ENCODE measurements around the gene TMEM30A. TPM values are rescaled to one million over a fixed set of nuclear protein-coding genes. Genes with fewer than 3 reads are reported as not detected.

TMEM30A gene
- total RNA-seq, 4 donors from 2014 or later, result 32.5 to 59.8 (median 54.7) TPM

DNA sequence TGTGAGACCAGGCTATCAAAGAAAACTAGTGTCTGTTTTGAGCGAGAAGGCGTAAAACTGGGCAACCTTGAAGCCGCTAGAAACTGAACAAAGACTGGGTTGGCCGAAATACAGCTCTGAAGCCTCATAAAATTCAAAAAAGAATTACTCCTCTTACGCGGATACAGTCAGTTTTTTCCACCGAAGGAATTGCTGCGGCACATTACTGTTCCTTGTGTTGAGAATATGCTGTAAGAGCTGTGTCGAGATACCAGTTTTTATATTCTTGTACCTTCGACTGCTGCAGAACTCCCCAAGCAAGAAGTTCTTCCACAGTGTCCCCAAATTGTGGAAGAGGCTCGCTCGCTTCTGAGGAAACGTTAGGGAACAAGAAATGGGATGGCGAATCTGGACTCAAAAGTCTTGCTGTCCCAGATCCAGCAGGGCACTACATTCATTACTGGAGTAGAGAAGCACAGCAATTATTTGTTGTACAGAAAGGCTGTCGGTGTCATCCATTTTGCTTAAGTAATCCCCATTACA lies 40.5 kb downstream of the TMEM30A start:
- intact Hi-C loops (cut with DNase I; ENCODE audit: low total_unique reads), result no loop called here
- H3K4me3 ChIP-seq (ENCODE audit: low read depth, poor library complexity, severe bottlenecking), result peak overlapping the region; percentile 87
- DNase-seq (ENCODE audit: low spot score in 2 of 2), result no peak
- 9 to 16% methylated on average over 15 of the region's 15 CpGs for WGBS, 2 donors
- no peak for TF ChIP-seq POLR2A (IDR thresholded peaks at IDR 0.05)
- TF ChIP-seq, protein P1, sequence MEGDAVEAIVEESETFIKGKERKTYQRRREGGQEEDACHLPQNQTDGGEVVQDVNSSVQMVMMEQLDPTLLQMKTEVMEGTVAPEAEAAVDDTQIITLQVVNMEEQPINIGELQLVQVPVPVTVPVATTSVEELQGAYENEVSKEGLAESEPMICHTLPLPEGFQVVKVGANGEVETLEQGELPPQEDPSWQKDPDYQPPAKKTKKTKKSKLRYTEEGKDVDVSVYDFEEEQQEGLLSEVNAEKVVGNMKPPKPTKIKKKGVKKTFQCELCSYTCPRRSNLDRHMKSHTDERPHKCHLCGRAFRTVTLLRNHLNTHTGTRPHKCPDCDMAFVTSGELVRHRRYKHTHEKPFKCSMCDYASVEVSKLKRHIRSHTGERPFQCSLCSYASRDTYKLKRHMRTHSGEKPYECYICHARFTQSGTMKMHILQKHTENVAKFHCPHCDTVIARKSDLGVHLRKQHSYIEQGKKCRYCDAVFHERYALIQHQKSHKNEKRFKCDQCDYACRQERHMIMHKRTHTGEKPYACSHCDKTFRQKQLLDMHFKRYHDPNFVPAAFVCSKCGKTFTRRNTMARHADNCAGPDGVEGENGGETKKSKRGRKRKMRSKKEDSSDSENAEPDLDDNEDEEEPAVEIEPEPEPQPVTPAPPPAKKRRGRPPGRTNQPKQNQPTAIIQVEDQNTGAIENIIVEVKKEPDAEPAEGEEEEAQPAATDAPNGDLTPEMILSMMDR (IDR thresholded peaks at IDR 0.05), result no peak

DNA sequence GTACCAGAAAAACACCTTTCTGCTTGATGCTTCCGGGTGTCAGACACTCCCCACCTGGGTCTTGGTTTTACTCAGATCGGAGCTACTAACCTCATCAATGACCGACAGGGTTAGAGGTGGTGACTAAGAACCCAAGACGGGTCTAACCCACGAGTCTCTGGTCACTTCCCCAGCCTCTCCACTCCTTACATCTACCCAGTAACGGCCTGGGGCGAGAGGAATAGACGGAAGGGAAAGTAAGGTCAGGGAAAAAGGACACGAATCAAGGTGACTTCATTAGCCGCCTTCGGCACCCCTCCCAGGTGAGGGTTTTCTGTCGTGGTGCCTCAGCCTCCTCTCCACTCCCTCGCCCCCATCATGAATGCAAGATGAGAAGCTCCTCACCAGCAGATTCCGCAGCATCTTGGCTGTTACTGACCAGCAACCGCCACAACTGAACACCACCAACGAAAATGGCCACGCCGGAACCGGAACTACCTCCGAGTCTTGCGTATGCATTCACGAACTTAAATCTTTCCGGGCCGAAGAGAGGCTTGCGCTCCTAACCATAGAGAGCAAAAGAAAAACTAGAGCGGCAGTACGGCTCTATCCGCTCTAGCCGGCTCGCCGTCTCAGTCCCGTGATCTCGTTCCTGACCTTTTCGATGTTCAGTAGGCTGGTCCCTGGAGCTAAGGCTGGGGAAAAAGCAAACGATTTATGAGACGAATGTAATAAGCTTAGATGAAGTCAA lies 41.1 kb downstream of the TMEM30A start, which contains the start of gene COX7A2:
COX7A2 (minus strand) TSS at position 469 of the 730 bp plus-strand sequence; CDS start at position 402, 67 bp downstream.
- 0% methylated on average over 36 of the region's 36 CpGs for WGBS, 2 donors

DNA sequence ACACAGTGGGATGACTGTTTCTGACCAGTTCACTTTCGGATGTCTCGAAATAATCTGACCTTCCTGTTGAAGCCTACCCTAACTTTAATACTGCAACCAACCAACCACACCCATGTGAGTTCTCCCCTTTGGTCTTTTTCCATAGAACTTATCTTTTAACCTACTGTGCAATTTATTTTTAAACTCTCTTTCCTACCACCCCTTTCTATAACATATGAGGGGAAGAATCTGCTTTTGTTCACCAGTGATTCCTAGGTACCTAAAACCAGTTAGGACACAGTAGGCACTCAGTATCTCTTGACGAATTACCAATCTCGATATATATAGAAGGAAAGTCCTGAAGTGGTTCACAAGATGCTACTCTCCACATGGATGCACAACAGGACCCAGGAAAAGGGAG lies 48.0 kb downstream of the TMEM30A start:
- no peak overlapping the region for H3K4me3 ChIP-seq (ENCODE audit: low read depth, poor library complexity, severe bottlenecking)
- no peak for TF ChIP-seq POLR2A (IDR thresholded peaks at IDR 0.05)
- TF ChIP-seq, protein P1 (IDR thresholded peaks at IDR 0.05), result no peak
- 86 to 91% methylated on average over 4 of the region's 4 CpGs for WGBS, 2 donors
- DNase-seq (ENCODE audit: low spot score in 2 of 2), result no peak
- intact Hi-C loops (cut with DNase I; ENCODE audit: low total_unique reads), result no loop called here

More for the DNA sequence above, 41.1 kb downstream of the TMEM30A start, which contains the start of gene COX7A2:
- DNase-seq (ENCODE audit: low spot score in 2 of 2), result peak; percentile 95 to 98
- intact Hi-C loops (cut with DNase I; ENCODE audit: low total_unique reads), result no loop called here
- peak within 1 kb of the TSS; percentile 87 for H3K4me3 ChIP-seq (ENCODE audit: low read depth, poor library complexity, severe bottlenecking)
- TF ChIP-seq, protein P1 (IDR thresholded peaks at IDR 0.05), result no peak
- TF ChIP-seq POLR2A (IDR thresholded peaks at IDR 0.05), result peak in 1 of 2 donors; percentile 83

DNA sequence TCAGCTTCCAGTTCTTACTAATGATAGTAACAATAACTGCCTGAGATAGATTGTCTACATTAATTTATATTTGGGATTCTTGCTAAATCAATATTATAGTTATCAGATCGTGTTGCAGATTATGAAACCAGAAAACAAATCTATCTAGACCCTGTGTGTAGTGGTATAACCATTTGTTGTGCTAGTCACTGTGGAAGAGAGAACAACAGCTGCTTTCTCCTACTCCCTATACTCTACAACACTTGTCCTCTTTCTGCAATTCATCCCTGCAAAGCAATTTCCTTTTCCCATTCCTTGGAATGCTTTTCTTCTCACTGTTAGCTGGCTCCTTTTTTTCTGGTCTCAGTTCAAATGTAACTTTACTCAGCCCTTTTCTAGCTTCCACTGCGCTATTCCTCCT lies 49.3 kb downstream of the TMEM30A start:
- no peak for TF ChIP-seq POLR2A (IDR thresholded peaks at IDR 0.05)
- TF ChIP-seq, protein P1 (IDR thresholded peaks at IDR 0.05), result no peak
- whole genome bisulfite sequencing, 2 donors, result 86 to 89% methylated on average over 2 of the region's 2 CpGs
- DNase-seq (ENCODE audit: low spot score in 2 of 2), result no peak
- H3K4me3 ChIP-seq (ENCODE audit: low read depth, poor library complexity, severe bottlenecking), result no peak overlapping the region
- intact Hi-C loops (cut with DNase I; ENCODE audit: low total_unique reads), result no loop called here

DNA sequence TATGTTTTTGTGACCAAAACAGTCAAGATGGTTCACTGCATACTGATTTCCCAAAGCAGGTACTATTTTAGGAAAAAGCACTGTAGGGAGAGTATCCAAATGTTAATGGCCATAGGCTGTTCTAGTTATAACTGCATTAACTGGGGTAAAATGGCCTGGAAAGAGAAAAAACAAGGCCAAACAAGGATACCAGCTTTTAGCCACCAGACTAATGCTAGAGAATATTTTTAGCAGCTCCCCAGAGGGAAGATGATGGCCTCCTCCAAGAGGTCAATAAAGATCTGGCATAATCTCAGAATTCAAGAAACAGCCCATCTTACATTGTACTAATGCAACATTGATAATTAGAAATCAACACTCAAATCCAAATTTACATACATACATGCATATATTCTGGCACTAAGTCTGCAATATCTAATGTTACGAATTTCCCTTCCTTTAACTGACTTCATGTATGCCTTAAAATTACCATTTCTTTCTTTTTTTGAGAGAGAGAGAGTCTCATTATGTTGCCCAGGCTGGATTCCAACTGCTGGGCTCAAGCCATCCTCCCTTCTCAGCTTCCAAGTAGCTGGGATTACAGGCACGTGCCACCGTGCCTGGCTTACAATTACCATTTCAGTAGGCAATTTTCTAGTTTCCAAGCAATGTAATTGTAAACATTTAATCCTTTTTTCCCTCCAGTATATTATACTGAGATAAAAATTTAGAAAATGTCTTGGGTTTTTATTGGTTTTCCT lies 50.3 kb downstream of the TMEM30A start:
- WGBS, 2 donors, result 26 to 41% methylated on average over 3 of the region's 3 CpGs
- intact Hi-C loops (cut with DNase I; ENCODE audit: low total_unique reads), result no loop called here
- no peak overlapping the region for H3K4me3 ChIP-seq (ENCODE audit: low read depth, poor library complexity, severe bottlenecking)
- DNase-seq (ENCODE audit: low spot score in 2 of 2), result no peak
- TF ChIP-seq, protein P1 (IDR thresholded peaks at IDR 0.05), result no peak
- TF ChIP-seq POLR2A (IDR thresholded peaks at IDR 0.05), result no peak

Data from lower leg skin (tissue), 4 donors.